Stimulated activated CD8-positive, alpha-beta memory T cell treated with anti-CD3 and anti-CD28 coated beads, Interleukin-15, amount 100 ng/mL, for 48 hours (primary cell): ENCODE measurements around the gene ZNF664.

Experiments used
- DNase-seq, 2 donors: peaks; one replicate each; pipeline ENCODE4 v3.0.0-alpha.2; 2020; ENCODE audit warnings: low read depth in 2 of 2

Gene ZNF664

GRCh38 chr12:124010687-124011086, 37.7 kb downstream of the ZNF664 start:
- DNase-seq, result no peak

DNA sequence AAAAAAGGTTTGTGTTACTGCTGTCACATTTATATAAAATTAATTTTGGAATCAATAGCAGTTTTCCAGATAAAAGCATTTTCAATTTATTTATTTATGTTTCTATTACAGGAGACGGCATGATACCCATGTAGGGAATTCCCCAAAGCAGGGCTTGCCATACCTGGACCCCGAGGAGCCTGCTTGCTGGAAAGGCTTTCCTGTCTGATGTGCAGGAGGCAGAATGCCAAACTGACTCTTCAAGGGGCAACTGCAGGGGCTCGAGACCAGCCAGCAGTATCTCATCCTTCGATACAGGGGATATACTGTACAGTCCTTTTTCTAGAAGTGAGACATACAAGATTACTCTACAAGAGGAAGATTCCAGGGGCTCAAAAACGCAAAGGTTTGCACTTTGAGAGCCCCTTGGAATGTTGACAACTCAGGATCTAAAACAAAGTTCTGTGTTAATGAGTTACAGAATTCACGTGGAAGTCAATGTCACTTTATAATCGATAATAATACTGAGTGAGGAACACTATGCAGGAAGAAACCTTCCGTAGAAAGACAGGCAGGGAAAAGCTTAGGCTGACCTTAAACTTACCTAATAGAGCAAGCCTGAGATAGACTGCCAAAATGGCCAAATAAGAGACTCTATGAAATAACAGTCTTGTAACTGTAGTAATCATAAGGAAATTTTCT, 38.6 kb downstream of the ZNF664 start:
- DNase-seq, result no peak

DNA sequence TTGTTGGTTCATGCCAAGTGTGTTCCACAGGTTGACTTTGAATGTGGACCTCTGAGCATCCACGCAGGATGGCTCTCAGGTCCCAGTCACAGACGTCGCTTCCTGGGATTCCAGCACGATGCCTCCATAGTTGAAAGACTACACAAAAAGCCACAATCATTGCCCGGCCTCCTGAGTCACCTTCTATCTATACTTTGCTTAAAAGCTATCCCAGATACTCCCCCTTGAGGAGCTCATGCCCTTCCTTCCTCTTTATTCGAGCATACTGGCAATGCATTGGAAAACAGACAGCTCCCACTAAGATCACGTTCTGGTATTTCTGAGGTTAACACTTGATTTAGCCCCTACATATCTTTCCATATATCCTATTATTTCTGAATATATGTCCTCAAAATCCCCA, 40.1 kb downstream of the ZNF664 start:
- no peak for DNase-seq

GRCh38 chr12:124015494-124016461, 42.8 kb downstream of the ZNF664 start:
- no peak for DNase-seq

GRCh38 chr12:124017064-124017463, 44.0 kb downstream of the ZNF664 start:
- DNase-seq, result no peak

DNA sequence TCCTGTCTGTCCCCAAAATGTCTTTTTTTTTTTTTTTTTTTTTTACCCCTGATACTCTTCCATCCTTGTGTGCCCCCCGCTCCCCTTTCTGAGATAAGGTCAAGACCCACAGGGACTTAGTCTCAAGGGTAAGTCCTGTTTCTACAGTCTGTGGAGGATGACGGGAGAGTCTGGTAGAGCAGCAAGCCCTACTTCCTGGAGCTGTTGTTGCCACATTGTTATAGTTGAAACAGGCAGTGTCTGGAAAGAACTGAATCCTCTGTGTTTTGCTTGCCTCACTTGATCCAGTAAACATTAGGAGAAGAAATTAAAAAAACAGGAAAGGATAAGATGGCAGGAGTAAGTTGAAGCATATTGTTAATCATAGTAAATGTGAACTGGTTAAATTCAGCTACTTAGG, 45.5 kb downstream of the ZNF664 start:
- no peak for DNase-seq

GRCh38 chr12:124019115-124019514, 46.1 kb downstream of the ZNF664 start:
- no peak for DNase-seq

DNA sequence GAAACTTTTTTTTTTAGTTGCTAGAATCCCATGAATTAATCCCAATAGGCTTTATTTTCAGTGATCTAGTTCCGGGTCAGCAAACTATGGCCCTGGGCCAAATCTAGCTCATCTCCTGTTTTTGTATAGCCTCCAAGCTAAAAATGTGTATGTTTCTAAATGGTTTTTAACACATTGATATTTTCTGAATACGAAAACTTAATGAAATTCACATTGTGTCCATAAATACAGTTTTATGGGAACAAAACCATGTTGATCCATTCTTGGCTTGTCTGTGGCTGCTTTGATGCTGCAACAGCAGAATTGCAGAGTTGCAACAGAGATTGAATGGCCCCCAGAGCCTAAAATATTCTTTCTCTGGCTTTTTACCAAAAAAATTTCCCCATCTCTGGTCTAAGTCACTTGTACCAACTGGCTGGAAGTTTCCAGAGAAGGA, 47.5 kb downstream of the ZNF664 start:
- no peak for DNase-seq

DNA sequence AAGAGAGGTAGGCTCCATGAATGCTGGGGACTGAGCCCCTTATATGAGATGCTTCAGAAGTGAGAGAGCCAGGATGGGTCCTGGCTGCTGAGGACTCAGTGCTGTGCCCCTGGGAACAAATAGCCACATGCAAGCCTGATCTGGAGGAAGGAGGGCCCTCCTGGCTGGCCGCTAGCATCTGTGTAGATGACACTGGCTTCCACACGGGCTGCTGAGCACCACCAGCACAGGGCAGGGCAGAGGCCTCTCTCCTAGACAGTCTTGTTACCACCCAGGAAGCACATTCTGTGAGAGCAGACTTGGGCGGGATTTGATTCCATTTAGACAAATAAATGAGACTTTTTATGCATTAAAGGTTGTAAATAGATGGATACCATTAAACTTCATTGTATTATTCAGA, 48.0 kb downstream of the ZNF664 start:
- no peak for DNase-seq

DNA sequence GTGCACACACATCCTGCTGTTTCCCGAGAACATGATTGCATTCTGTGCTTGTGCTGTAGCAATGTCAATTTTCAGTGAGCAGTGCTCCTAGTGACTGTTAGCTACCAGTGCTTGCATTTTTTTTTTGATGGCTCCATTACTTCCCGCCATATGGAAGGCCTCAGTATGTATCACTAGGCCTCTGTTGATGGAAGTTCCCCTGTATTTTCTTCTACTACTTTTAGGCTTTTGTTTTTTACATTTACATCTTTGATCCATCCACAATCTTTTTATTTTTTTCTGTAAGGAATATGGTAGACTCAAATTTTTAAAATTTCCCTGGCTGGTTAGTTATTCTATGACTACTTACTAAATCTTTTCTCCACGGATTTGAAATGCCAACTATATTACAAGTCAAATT, 49.1 kb downstream of the ZNF664 start:
- no peak for DNase-seq

DNA sequence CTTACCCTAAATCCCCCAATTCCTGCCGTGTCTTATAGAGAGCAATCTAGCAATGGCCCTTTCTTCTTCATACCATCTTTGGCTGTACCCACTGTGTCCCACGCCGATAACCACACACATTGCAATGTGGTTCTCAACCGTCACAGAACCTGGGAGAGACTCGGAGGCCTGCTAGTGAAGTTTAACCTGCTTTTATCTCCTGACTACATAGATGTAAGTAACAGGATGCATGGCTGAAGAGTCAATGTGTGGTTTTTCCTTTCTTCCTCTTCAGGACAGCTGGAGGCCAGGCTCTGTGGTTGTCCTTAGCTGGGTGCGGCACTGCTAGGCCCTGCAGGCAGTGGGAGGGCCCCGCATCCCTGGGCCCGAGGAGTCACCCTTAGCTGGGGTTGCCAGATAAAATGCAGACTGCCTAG, 51.3 kb downstream of the ZNF664 start:
- no peak for DNase-seq

DNA sequence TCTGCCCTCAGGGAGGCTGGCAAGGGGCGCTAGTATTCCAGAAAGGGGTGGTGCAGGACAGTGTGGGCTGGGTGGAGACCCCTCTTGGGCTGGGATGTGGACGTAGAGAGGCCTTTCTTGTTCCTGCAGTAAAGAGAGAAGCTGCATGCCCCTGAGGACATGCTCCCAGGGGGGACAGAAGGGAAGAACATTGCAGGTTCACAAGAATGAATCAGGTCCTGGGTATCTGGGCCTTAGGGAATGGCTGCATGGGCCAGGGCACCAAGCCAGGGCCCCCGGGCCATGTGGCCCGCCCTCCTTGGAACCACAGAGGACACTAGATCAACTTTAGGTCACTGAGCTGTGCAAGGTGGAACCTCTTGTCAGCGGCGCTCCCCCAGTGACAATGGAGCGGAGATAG, 51.8 kb downstream of the ZNF664 start:
- DNase-seq, result no peak

DNA sequence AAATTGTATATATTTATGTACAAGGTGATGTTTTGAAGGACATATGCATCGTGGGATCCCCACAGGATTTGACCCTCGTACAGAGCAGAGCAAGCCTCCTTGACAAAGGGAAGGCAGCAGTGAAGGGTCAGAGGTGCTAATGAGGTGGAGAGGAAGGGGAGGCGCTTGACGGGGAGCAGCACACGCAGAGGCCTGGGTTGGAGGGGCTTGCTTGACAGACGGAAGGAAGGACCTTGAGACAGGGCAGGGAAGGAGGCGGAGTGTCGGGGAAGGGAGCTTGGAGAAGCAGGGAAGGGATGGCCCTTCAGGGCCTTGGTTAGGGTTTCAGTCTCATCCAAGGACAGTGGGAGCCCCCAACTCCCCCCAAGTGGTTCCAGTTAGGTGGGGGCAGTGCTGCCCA, 52.6 kb downstream of the ZNF664 start:
- DNase-seq, result no peak

- DNase-seq, result no peak
These were observed 54.0 kb downstream of the ZNF664 start for GRCh38 chr12:124026755-124027745.

- no peak for DNase-seq
These were observed 54.9 kb downstream of the ZNF664 start for GRCh38 chr12:124027753-124028554.

DNA sequence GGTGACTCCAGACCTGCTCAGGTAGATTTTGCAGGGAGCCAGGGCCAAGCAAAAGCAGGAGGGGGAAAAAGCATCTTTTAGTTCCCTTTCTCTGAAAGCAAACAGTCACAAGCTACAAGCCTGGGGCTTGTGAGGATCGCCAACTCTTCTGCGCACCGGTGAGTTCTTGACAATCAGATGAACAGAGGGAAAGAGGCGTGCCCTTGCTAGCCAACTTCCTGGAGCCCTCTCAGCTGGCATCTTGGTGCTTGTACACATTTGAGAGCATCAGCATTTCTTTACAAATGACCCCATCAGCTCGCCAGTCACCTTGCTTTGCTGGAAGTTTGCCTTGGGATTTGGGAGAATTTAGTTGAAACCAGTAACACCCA, 55.5 kb downstream of the ZNF664 start:
- DNase-seq, result no peak

GRCh38 chr12:124030008-124030407, 57.0 kb downstream of the ZNF664 start:
- DNase-seq, result no peak

GRCh38 chr12:124030510-124030909, 57.5 kb downstream of the ZNF664 start:
- DNase-seq, result no peak

DNA sequence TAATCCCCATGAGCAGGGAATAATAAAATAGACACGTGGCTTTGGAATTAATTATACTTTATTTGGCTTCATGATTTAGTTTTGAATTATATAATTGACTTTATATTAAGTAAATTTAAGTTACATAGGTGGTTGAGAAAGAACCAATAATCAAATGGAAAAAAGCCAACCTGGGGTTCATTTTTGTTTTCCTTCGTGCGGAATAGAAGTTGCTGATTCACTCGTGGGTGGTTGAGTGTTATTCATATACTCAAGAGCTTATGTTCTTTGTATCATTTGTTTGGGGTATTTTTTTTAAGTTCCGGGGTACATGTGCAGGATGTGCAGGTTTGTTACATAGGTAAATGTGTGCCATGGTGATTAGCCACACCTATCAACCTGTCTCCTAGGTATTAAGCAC, 58.0 kb downstream of the ZNF664 start:
- no peak for DNase-seq

DNA sequence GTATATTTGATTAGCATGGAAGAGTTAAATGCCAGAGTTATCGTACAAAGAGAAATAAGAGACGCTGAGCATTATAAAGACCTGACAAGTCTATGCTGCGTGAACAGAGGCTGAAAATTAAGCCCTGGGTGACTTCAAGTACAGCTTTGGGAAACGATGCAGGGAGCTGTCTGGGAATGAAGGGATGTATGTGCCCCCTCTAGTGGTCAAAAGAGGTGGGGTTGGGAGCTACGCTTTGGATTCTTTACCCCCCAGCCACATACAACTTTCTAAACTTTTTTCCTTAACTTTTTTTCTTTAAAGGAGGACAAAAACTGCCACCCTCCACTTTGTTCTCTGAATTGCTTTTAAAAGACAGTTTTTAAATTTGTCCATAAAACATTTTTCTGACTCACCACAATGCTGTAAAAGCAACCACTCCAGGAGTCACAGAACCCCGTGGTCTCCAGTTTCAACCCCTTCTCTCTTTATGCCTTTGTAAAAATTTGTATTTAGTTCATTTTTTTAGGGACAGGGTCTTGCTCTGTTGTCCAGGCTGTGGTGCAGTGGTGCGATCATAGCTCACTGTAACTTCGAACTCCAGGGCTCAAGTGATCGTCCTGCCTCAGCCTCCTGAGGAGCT, 59.4 kb downstream of the ZNF664 start:
- no peak for DNase-seq

GRCh38 chr12:124033859-124034258, 60.8 kb downstream of the ZNF664 start:
- DNase-seq, result no peak
